Activated naive CD4-positive, alpha-beta T cell treated with anti-CD3 and anti-CD28 coated beads, Interleukin-2, amount 50 U/mL, for 24 hours (primary cell): ENCODE results near the gene MYLK2.

Experiments used
- H3K27ac Mint-ChIP-seq: one replicate; pipeline ENCODE4 v1.8.0; 2021; ENCODE audit warnings: mild to moderate bottlenecking, mixed read lengths
- H3K27me3 Mint-ChIP-seq: one replicate; pipeline ENCODE4 v1.8.0; 2021; ENCODE audit warnings: mixed read lengths
- H3K36me3 Mint-ChIP-seq: one replicate; pipeline ENCODE4 v1.8.0; 2021; ENCODE audit warnings: mixed read lengths
- H3K4me1 Mint-ChIP-seq: one replicate; pipeline ENCODE4 v1.8.0; 2021; ENCODE audit warnings: mixed read lengths
- H3K4me3 Mint-ChIP-seq: one replicate; pipeline ENCODE4 v1.8.0; 2021; ENCODE audit warnings: mild to moderate bottlenecking, mixed read lengths
- H3K9me3 Mint-ChIP-seq: one replicate; pipeline ENCODE4 v1.8.0; 2021; ENCODE audit warnings: mixed read lengths

Gene MYLK2

DNA sequence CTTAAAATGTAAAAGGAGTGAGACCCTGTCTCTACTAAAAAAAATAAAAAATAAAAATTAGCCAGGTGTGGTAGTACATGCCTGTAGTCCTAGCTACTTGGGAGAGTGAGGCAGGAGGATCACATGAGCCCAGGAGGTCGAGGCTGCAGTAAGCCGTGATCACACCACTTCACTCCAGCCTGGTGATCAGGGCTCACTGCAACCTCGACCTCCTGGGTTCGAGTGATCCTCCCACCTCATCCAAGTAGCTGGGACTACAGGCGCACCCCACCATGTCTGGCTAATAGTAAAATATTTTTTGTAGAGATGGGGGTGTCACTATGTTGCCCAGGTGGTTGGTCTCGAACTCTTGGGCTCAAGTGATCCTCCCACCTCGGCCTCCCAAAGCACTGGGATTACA, 34.3 kb downstream of the MYLK2 start:
- Mint-ChIP-seq H3K36me3 (no peaks in the 10 kb centered on the region), H3K4me1 (no peaks in the 10 kb centered on the region), H3K4me3 (no peak overlapping the region), H3K9me3 (no peaks in the 10 kb centered on the region), H3K27me3 (peaks cover 16% of the 10 kb centered on the region), H3K27ac (no peak overlapping the region)

DNA sequence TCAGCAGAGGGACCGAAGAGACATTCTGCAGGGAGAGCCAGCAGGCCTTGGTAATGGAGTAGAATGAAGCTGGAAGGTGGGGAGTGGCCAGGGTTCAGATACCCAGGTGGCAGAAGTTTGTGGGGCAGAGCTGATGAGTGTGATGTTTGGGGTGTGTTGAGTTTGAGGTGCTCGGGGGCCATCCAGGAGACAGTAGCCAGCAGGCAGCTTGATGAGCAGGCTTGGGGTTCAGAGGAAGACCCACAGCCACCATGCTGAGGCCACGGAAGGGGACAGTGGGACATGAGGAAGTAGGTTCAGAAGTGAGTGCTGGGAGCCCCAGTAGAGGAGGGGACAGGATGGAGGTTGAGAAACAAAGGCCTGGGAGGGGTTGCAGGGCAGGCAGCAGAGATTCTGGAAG, 37.4 kb downstream of the MYLK2 start:
- Mint-ChIP-seq H3K27me3 (peaks cover 15% of the 10 kb centered on the region), H3K4me1 (peaks cover 5% of the 10 kb centered on the region), H3K36me3 (no peaks in the 10 kb centered on the region), H3K9me3 (no peaks in the 10 kb centered on the region), H3K4me3 (no peak overlapping the region), H3K27ac (no peak overlapping the region)

- Mint-ChIP-seq H3K36me3 (no peaks in the 10 kb centered on the region), H3K4me1 (peaks cover 10% of the 10 kb centered on the region), H3K27ac (no peak overlapping the region), H3K9me3 (no peaks in the 10 kb centered on the region), H3K4me3 (no peak overlapping the region), H3K27me3 (peaks cover 19% of the 10 kb centered on the region)
Observed at GRCh38 chr20:31857861-31858759, 39.0 kb downstream of the MYLK2 start.

GRCh38 chr20:31858760-31859083, 39.6 kb downstream of the MYLK2 start:
- Mint-ChIP-seq H3K4me1 (peaks cover 10% of the 10 kb centered on the region), H3K4me3 (no peak overlapping the region), H3K36me3 (no peaks in the 10 kb centered on the region), H3K27ac (no peak overlapping the region), H3K27me3 (peaks cover 19% of the 10 kb centered on the region), H3K9me3 (no peaks in the 10 kb centered on the region)

DNA sequence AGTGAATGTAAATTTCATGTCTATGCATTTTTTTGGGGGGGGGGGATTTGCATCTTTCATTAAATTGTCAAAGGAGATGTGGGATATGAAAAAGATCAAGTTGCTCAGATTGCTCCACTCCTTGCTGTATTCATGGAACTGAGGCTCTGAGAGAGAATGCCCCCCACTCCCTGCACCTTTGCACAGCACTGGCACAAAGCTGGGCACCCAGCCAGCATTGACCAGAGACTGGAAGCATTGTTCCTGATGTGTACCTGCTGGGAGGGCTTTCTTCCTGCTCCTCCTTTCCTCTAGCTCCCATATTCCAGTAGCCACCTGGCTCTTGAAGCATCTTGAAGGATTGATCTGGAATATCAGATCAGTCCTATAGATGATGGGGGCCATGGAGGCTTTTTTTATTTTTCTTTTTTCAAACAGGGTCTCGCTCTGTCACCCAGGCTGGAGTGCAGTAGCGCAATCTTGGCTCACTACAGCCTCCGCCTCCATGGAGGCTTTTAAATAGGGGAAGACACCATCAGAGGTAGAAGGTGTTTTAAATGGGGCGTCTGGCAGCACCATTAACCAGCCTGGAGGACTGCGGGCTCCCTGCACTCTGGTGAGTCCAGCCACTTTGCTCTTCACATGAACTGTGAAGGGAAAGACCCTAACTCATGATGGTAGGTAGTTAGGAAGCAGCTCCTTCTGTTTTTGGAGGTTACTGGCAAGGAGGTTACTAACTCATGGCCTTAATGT, 40.3 kb downstream of the MYLK2 start:
- H3K4me3 Mint-ChIP-seq, result no peak overlapping the region
- peaks cover 19% of the 10 kb centered on the region for H3K27me3 Mint-ChIP-seq
- H3K27ac Mint-ChIP-seq, result no peak overlapping the region
- H3K4me1 Mint-ChIP-seq, result peaks cover 10% of the 10 kb centered on the region
- H3K36me3 Mint-ChIP-seq, result no peaks in the 10 kb centered on the region
- H3K9me3 Mint-ChIP-seq, result no peaks in the 10 kb centered on the region

- no peak overlapping the region for H3K4me3 Mint-ChIP-seq
Observed at GRCh38 chr20:31859998-31860380, 40.8 kb downstream of the MYLK2 start.

GRCh38 chr20:31860390-31861134, 41.4 kb downstream of the MYLK2 start:
- Mint-ChIP-seq H3K36me3 (no peaks in the 10 kb centered on the region), H3K27me3 (peaks cover 19% of the 10 kb centered on the region), H3K4me3 (peak overlapping the region; percentile 19), H3K4me1 (peaks cover 10% of the 10 kb centered on the region), H3K9me3 (no peaks in the 10 kb centered on the region), H3K27ac (no peak overlapping the region)

More at GRCh38 chr20:31859998-31860380, 40.8 kb downstream of the MYLK2 start:
- Mint-ChIP-seq H3K4me1 (peaks cover 10% of the 10 kb centered on the region), H3K27ac (no peak overlapping the region), H3K9me3 (no peaks in the 10 kb centered on the region), H3K36me3 (no peaks in the 10 kb centered on the region), H3K27me3 (peaks cover 19% of the 10 kb centered on the region)

- no peak overlapping the region for H3K27ac Mint-ChIP-seq
- peaks cover 10% of the 10 kb centered on the region for H3K4me1 Mint-ChIP-seq
- no peaks in the 10 kb centered on the region for H3K36me3 Mint-ChIP-seq
- H3K9me3 Mint-ChIP-seq, result no peaks in the 10 kb centered on the region
- H3K27me3 Mint-ChIP-seq, result peaks cover 19% of the 10 kb centered on the region
- peak overlapping the region; percentile 19 for H3K4me3 Mint-ChIP-seq
Observed at GRCh38 chr20:31861135-31861384, 41.9 kb downstream of the MYLK2 start.

- Mint-ChIP-seq H3K4me3 (peak overlapping the region; percentile 73), H3K27me3 (peaks cover 19% of the 10 kb centered on the region), H3K4me1 (peaks cover 10% of the 10 kb centered on the region), H3K36me3 (no peaks in the 10 kb centered on the region), H3K27ac (no peak overlapping the region), H3K9me3 (no peaks in the 10 kb centered on the region)
Observed at GRCh38 chr20:31861385-31862156, 42.4 kb downstream of the MYLK2 start.

- H3K27ac Mint-ChIP-seq, result no peak overlapping the region
- H3K9me3 Mint-ChIP-seq, result no peaks in the 10 kb centered on the region
- H3K4me1 Mint-ChIP-seq, result peaks cover 10% of the 10 kb centered on the region
- no peaks in the 10 kb centered on the region for H3K36me3 Mint-ChIP-seq
- peak overlapping the region; percentile 73 for H3K4me3 Mint-ChIP-seq
- H3K27me3 Mint-ChIP-seq, result peaks cover 19% of the 10 kb centered on the region
Observed at GRCh38 chr20:31862157-31862470, 43.0 kb downstream of the MYLK2 start.

DNA sequence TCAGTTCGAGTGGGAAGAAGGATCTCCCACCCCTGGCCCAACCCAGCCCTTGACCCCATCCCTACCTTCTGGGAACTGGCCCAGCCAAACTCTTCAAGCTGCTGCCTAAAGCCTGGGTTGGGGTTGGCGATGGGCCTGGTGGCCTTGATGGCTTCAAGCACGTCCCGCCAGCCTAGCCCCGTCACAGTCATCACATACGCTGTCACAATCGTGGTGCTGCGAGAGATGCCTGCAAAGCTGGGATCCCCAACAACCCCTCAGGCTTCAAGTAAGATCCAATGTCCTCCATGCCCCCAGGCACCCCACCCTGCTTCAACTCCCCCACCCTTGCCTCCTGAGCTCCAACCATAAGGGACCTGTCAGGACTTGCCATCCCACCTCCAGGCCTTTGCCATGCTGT, 43.4 kb downstream of the MYLK2 start:
- no peak overlapping the region for H3K27ac Mint-ChIP-seq
- H3K9me3 Mint-ChIP-seq, result no peaks in the 10 kb centered on the region
- no peak overlapping the region for H3K4me3 Mint-ChIP-seq
- no peaks in the 10 kb centered on the region for H3K36me3 Mint-ChIP-seq
- peaks cover 10% of the 10 kb centered on the region for H3K4me1 Mint-ChIP-seq
- H3K27me3 Mint-ChIP-seq, result peaks cover 16% of the 10 kb centered on the region

- Mint-ChIP-seq H3K9me3 (no peaks in the 10 kb centered on the region), H3K27me3 (peaks cover 14% of the 10 kb centered on the region), H3K4me1 (peaks cover 10% of the 10 kb centered on the region), H3K27ac (no peak overlapping the region), H3K4me3 (no peak overlapping the region), H3K36me3 (no peaks in the 10 kb centered on the region)
Observed at GRCh38 chr20:31863296-31864085, 44.3 kb downstream of the MYLK2 start.

GRCh38 chr20:31864521-31865400, 45.6 kb downstream of the MYLK2 start:
- H3K4me1 Mint-ChIP-seq, result peaks cover 16% of the 10 kb centered on the region

GRCh38 chr20:31866221-31866620, 47.1 kb downstream of the MYLK2 start:
- peaks cover 23% of the 10 kb centered on the region for H3K27me3 Mint-ChIP-seq
- no peak overlapping the region for H3K27ac Mint-ChIP-seq
- H3K9me3 Mint-ChIP-seq, result no peaks in the 10 kb centered on the region
- peaks cover 20% of the 10 kb centered on the region for H3K4me1 Mint-ChIP-seq
- no peaks in the 10 kb centered on the region for H3K36me3 Mint-ChIP-seq
- no peak overlapping the region for H3K4me3 Mint-ChIP-seq

More at GRCh38 chr20:31864521-31865400, 45.6 kb downstream of the MYLK2 start:
- H3K9me3 Mint-ChIP-seq, result no peaks in the 10 kb centered on the region
- no peaks in the 10 kb centered on the region for H3K36me3 Mint-ChIP-seq
- no peak overlapping the region for H3K4me3 Mint-ChIP-seq
- H3K27ac Mint-ChIP-seq, result no peak overlapping the region
- peaks cover 18% of the 10 kb centered on the region for H3K27me3 Mint-ChIP-seq
